HEK293 (cell line): ENCODE data around the gene FAM76B.

Experiments used
- CTCF ChIP-seq: fragments of 450-650 bp; formaldehyde crosslinking; IDR thresholded peaks from 2 replicates; pipeline ENCODE4 v1.5.1; 2016; ENCODE audit warnings: missing biosample characterization, missing genetic modification characterization
- SCRT1 ChIP-seq: fragments of 450-650 bp; formaldehyde crosslinking; IDR thresholded peaks from 2 replicates; pipeline ENCODE4 v1.5.1; 2016; ENCODE audit warnings: missing biosample characterization, missing genetic modification characterization, borderline replicate concordance
- YY1 ChIP-seq: fragments of 450-650 bp; formaldehyde crosslinking; IDR thresholded peaks from 2 replicates; pipeline ENCODE4 v1.5.1; 2018; ENCODE audit warnings: missing biosample characterization, missing genetic modification characterization
- ZIC2 ChIP-seq: fragments of 450-650 bp; formaldehyde crosslinking; IDR thresholded peaks from 2 replicates; pipeline ENCODE4 v1.5.1; 2016; ENCODE audit warnings: missing biosample characterization, missing genetic modification characterization
- ZNF362 ChIP-seq: fragments of 450-650 bp; formaldehyde crosslinking; IDR thresholded peaks from 2 replicates; pipeline ENCODE4 v1.5.1; 2016; ENCODE audit warnings: missing biosample characterization, missing genetic modification characterization
- ZNF514 ChIP-seq: fragments of 450-650 bp; formaldehyde crosslinking; IDR thresholded peaks from 2 replicates; pipeline ENCODE4 v1.5.1; 2016; ENCODE audit warnings: missing biosample characterization, missing genetic modification characterization
- ZNF777 ChIP-seq: fragments of 450-650 bp; formaldehyde crosslinking; IDR thresholded peaks from 2 replicates; pipeline ENCODE4 v1.5.1; 2017; ENCODE audit warnings: missing biosample characterization, missing genetic modification characterization, borderline replicate concordance

GRCh38 chr11:95816037-95816436, 26.5 kb upstream of the FAM76B start:
- no peak for TF ChIP-seq CTCF (tag by site-specific recombination)
- TF ChIP-seq ZNF777 (tag by site-specific recombination), result no peak
- TF ChIP-seq SCRT1 (tag by site-specific recombination), result no peak
- no peak for TF ChIP-seq ZIC2 (tag by site-specific recombination)
- no peak for TF ChIP-seq ZNF362 (tag by site-specific recombination)
- no peak for TF ChIP-seq YY1 (tag by site-specific recombination)
- TF ChIP-seq ZNF514 (tag by site-specific recombination), result no peak
